ENCODE data around the gene C4A. TPM values are rescaled to one million over a fixed set of nuclear protein-coding genes. Genes with fewer than 3 reads are reported as not detected.
A peak's percentile ranks its signal among the peaks of the same experiment; 100 is the strongest.

Gene C4A
- total and polyA plus RNA-seq, 2 of the 13 experiments (the other 11 are each of a cell fraction or from before 2014, with no cell fraction given) = 165 to 478 TPM

GRCh38 chr6:31958741-31959739 is 22.8 kb upstream of the C4A start, which contains the start of the genes NELFE and SKIC2 (continued):
- TF ChIP-seq MLLT10 (CRISPR knock-in tag; IDR thresholded peaks at IDR 0.05) (no peak), ZFP37 (CRISPR knock-in tag; IDR thresholded peaks at IDR 0.05; ENCODE audit: borderline replicate concordance) (peak; percentile 91; the same call in 1 of the 2 replicates), ARNT2 (CRISPR knock-in tag; IDR thresholded peaks at IDR 0.05; ENCODE audit: low read depth) (no peak), NFIC (IDR thresholded peaks at IDR 0.05; ENCODE audit: low read length) (no peak), ZNF644 (CRISPR knock-in tag; IDR thresholded peaks at IDR 0.05; ENCODE audit: low read depth) (no peak), PAX8 (CRISPR knock-in tag; IDR thresholded peaks at IDR 0.05; ENCODE audit: borderline replicate concordance) (no peak), RFX1 (IDR thresholded peaks at IDR 0.05) (peak; percentile 73; the same call in 1 of the 2 replicates), ZSCAN9 (CRISPR knock-in tag; IDR thresholded peaks at IDR 0.05; ENCODE audit: borderline replicate concordance) (peak; percentile 50; the same call in 1 of the 2 replicates), SAFB2 (CRISPR knock-in tag; IDR thresholded peaks at IDR 0.05; ENCODE audit: borderline replicate concordance, low read depth) (peak; percentile 29; the same call in 1 of the 2 replicates), ZBTB1 (CRISPR knock-in tag; IDR thresholded peaks at IDR 0.05; ENCODE audit: borderline replicate concordance) (no peak), PREB (CRISPR knock-in tag; IDR thresholded peaks at IDR 0.05) (no peak; the same call in 1 of the 2 replicates), ZNF512B (CRISPR knock-in tag; IDR thresholded peaks at IDR 0.05; ENCODE audit: borderline replicate concordance) (no peak), ZNF546 (CRISPR knock-in tag; conservative IDR thresholded peaks at IDR 0.05) (no peak; the same call in 1 of the 2 replicates), JDP2 (CRISPR knock-in tag; IDR thresholded peaks at IDR 0.05; ENCODE audit: borderline replicate concordance) (no peak), DMAP1 (CRISPR knock-in tag; IDR thresholded peaks at IDR 0.05) (peak; percentile 87), HNF4A (CRISPR knock-in tag; IDR thresholded peaks at IDR 0.05) (peak; percentile 90), IKZF5 (CRISPR knock-in tag; IDR thresholded peaks at IDR 0.05) (peak; percentile 84)
- TF ChIP-seq, protein P1, sequence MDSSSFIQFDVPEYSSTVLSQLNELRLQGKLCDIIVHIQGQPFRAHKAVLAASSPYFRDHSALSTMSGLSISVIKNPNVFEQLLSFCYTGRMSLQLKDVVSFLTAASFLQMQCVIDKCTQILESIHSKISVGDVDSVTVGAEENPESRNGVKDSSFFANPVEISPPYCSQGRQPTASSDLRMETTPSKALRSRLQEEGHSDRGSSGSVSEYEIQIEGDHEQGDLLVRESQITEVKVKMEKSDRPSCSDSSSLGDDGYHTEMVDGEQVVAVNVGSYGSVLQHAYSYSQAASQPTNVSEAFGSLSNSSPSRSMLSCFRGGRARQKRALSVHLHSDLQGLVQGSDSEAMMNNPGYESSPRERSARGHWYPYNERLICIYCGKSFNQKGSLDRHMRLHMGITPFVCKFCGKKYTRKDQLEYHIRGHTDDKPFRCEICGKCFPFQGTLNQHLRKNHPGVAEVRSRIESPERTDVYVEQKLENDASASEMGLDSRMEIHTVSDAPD (CRISPR knock-in tag; IDR thresholded peaks at IDR 0.05) = peak; percentile 72
- TF ChIP-seq, protein P2, sequence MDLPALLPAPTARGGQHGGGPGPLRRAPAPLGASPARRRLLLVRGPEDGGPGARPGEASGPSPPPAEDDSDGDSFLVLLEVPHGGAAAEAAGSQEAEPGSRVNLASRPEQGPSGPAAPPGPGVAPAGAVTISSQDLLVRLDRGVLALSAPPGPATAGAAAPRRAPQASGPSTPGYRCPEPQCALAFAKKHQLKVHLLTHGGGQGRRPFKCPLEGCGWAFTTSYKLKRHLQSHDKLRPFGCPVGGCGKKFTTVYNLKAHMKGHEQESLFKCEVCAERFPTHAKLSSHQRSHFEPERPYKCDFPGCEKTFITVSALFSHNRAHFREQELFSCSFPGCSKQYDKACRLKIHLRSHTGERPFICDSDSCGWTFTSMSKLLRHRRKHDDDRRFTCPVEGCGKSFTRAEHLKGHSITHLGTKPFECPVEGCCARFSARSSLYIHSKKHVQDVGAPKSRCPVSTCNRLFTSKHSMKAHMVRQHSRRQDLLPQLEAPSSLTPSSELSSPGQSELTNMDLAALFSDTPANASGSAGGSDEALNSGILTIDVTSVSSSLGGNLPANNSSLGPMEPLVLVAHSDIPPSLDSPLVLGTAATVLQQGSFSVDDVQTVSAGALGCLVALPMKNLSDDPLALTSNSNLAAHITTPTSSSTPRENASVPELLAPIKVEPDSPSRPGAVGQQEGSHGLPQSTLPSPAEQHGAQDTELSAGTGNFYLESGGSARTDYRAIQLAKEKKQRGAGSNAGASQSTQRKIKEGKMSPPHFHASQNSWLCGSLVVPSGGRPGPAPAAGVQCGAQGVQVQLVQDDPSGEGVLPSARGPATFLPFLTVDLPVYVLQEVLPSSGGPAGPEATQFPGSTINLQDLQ (CRISPR knock-in tag; IDR thresholded peaks at IDR 0.05) = peak; percentile 70; the same call in 1 of the 2 replicates

All from HepG2 (cell line).